ENCODE measurements around the gene THAP9. TPM values are rescaled to one million over a fixed set of nuclear protein-coding genes. Genes with fewer than 3 reads are reported as not detected.
A peak's percentile ranks its signal among the peaks of the same experiment; 100 is the strongest.
"Not testable (repeated sequence)": the region's sequence is repeated elsewhere in the genome, so short reads cannot be mapped to it uniquely, and the experiment has no call there.

THAP9 gene
- total and polyA plus RNA-seq, 2 experiments from 2014 or later: 4.4 to 23.8 TPM

- no peaks in the 10 kb centered on the region for H3K9me3 ChIP-seq (ENCODE audit: low read depth)
- H3K4me3 ChIP-seq: no peak overlapping the region
- no peaks in the 10 kb centered on the region for H3K27me3 ChIP-seq
- H3K4me1 ChIP-seq (ENCODE audit: low read depth): no peaks in the 10 kb centered on the region
- H3K27ac ChIP-seq: no peak overlapping the region
- no peak for TF ChIP-seq CTCF (IDR thresholded peaks at IDR 0.05; ENCODE audit: low read depth, low read length)
- DNase-seq (ENCODE audit: low read depth in 1 of 2, low spot score in 1 of 2): no peak
- peaks cover 72% of the 10 kb centered on the region for H3K36me3 ChIP-seq
Observed at GRCh38 chr4:82861529-82861928, 39.0 kb upstream of the THAP9 start.

- no peaks in the 10 kb centered on the region for H3K4me1 ChIP-seq (ENCODE audit: low read depth)
- DNase-seq (ENCODE audit: low read depth in 1 of 2, low spot score in 1 of 2): no peak
- H3K9me3 ChIP-seq (ENCODE audit: low read depth): no peaks in the 10 kb centered on the region
- TF ChIP-seq CTCF (IDR thresholded peaks at IDR 0.05; ENCODE audit: low read depth, low read length): no peak
- H3K27me3 ChIP-seq: no peaks in the 10 kb centered on the region
- H3K36me3 ChIP-seq: peaks cover 75% of the 10 kb centered on the region
- H3K27ac ChIP-seq: no peak overlapping the region
- H3K4me3 ChIP-seq: no peak overlapping the region
Observed at GRCh38 chr4:82864336-82864979, 36.1 kb upstream of the THAP9 start.

- Histone ChIP-seq H3K36me3 (peaks cover 84% of the 10 kb centered on the region), H3K4me3 (no peak overlapping the region), H3K27me3 (no peaks in the 10 kb centered on the region), H3K9me3 (ENCODE audit: low read depth) (no peaks in the 10 kb centered on the region), H3K27ac (no peak overlapping the region), H3K4me1 (ENCODE audit: low read depth) (no peaks in the 10 kb centered on the region)
- TF ChIP-seq CTCF (IDR thresholded peaks at IDR 0.05; ENCODE audit: low read depth, low read length): no peak
- DNase-seq (ENCODE audit: low read depth in 1 of 2, low spot score in 1 of 2): peak in 1 of 2 donors; percentile 95
Observed at GRCh38 chr4:82865592-82865991, 34.9 kb upstream of the THAP9 start.

GRCh38 chr4:82866033-82866432 lies 34.5 kb upstream of the THAP9 start:
- not testable (repeated sequence) for H3K9me3 ChIP-seq (ENCODE audit: low read depth); H3K4me3 ChIP-seq; H3K27ac ChIP-seq; H3K27me3 ChIP-seq; H3K4me1 ChIP-seq (ENCODE audit: low read depth)
- H3K36me3 ChIP-seq: peaks cover 84% of the 10 kb centered on the region
- peak in 1 of 2 donors; percentile 23 for DNase-seq (ENCODE audit: low read depth in 1 of 2, low spot score in 1 of 2)

- Histone ChIP-seq H3K4me3 (no peak overlapping the region), H3K9me3 (ENCODE audit: low read depth) (no peaks in the 10 kb centered on the region), H3K4me1 (ENCODE audit: low read depth) (no peaks in the 10 kb centered on the region), H3K27me3 (no peaks in the 10 kb centered on the region), H3K27ac (no peak overlapping the region), H3K36me3 (peaks cover 87% of the 10 kb centered on the region)
- no peak for TF ChIP-seq CTCF (IDR thresholded peaks at IDR 0.05; ENCODE audit: low read depth, low read length)
- DNase-seq (ENCODE audit: low read depth in 1 of 2, low spot score in 1 of 2): peak in 1 of 2 donors; percentile 44
Observed at GRCh38 chr4:82866706-82867385, 33.7 kb upstream of the THAP9 start.

GRCh38 chr4:82868572-82868971 lies 32.0 kb upstream of the THAP9 start:
- H3K4me1 ChIP-seq (ENCODE audit: low read depth): no peaks in the 10 kb centered on the region
- no peak overlapping the region for H3K27ac ChIP-seq
- no peak for DNase-seq (ENCODE audit: low read depth in 1 of 2, low spot score in 1 of 2)

More at GRCh38 chr4:82868572-82868971, 32.0 kb upstream of the THAP9 start:
- peaks cover 91% of the 10 kb centered on the region for H3K36me3 ChIP-seq
- no peaks in the 10 kb centered on the region for H3K27me3 ChIP-seq
- no peaks in the 10 kb centered on the region for H3K9me3 ChIP-seq (ENCODE audit: low read depth)
- H3K4me3 ChIP-seq: no peak overlapping the region
- no peak for TF ChIP-seq CTCF (IDR thresholded peaks at IDR 0.05; ENCODE audit: low read depth, low read length)
